ENCODE results near the gene BCAS1. TPM values are rescaled to one million over a fixed set of nuclear protein-coding genes. Genes with fewer than 3 reads are reported as not detected.

Gene BCAS1
- total and polyA plus RNA-seq, 2 experiments from 2014 or later = not detected

DNA sequence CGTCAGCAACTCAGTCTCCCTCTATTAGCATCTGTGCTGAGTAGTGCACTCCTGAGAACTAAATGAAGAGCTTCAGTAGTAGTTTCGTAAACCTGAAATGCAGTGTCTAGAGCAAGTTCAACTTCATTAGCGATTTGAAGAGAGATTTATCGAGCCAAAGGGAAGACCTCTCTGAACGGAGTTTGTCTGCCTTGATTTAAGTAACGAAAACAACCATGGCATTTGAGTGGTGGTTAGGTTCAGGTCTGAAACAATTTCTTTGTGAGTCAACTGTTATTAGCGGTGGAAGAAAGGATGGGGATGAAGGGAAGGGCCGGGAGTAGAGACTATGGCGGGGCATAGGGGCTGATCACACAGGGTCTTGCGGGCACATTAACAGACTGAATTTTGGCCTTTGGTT lies 150.5 kb downstream of the BCAS1 start:
- Histone ChIP-seq H3K27me3 (no peaks in the 10 kb centered on the region), H3K4me3 (no peak overlapping the region), H3K4me1 (ENCODE audit: low read depth) (peaks cover 20% of the 10 kb centered on the region), H3K36me3 (no peaks in the 10 kb centered on the region), H3K27ac (no peak overlapping the region), H3K9me3 (ENCODE audit: low read depth) (no peaks in the 10 kb centered on the region)
- TF ChIP-seq CTCF (IDR thresholded peaks at IDR 0.05; ENCODE audit: low read depth, low read length) = no peak
- no peak for DNase-seq (ENCODE audit: low read depth in 1 of 2, low spot score in 1 of 2)

DNA sequence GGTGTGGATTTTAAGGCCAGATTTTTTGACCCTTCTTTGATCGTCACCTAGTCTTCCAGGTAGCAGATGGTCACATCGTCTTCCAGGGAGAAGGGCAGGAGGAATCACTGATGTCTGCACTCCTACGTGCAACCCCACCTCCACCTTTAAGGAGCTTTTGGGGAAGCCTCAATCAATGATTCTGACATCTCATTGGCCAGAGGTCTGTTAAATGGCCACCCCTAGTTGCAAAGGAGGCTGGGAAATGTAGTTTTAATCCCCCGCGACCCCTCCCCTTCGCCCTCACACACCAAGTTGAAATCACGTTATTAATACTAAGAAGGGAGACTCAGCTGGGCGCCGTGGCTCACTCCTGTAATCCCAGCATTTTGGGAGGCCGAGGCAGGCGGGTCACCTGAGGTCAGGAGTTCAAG lies 151.4 kb downstream of the BCAS1 start:
- H3K27ac ChIP-seq = no peak overlapping the region
- H3K27me3 ChIP-seq = no peaks in the 10 kb centered on the region
- H3K36me3 ChIP-seq = no peaks in the 10 kb centered on the region
- no peaks in the 10 kb centered on the region for H3K9me3 ChIP-seq (ENCODE audit: low read depth)
- peak in 1 of 2 donors; percentile 55 for DNase-seq (ENCODE audit: low read depth in 1 of 2, low spot score in 1 of 2)
- peaks cover 28% of the 10 kb centered on the region for H3K4me1 ChIP-seq (ENCODE audit: low read depth)
- H3K4me3 ChIP-seq = no peak overlapping the region
- TF ChIP-seq CTCF (IDR thresholded peaks at IDR 0.05; ENCODE audit: low read depth, low read length) = no peak

GRCh38 chr20:53918020-53918311 lies 152.4 kb downstream of the BCAS1 start:
- no peak for DNase-seq (ENCODE audit: low read depth in 1 of 2, low spot score in 1 of 2)
- Histone ChIP-seq H3K4me3 (no peak overlapping the region), H3K27me3 (no peaks in the 10 kb centered on the region), H3K27ac (peak overlapping the region; percentile 85), H3K4me1 (ENCODE audit: low read depth) (peaks cover 28% of the 10 kb centered on the region), H3K9me3 (ENCODE audit: low read depth) (no peaks in the 10 kb centered on the region), H3K36me3 (no peaks in the 10 kb centered on the region)
- TF ChIP-seq CTCF (IDR thresholded peaks at IDR 0.05; ENCODE audit: low read depth, low read length) = no peak

DNA sequence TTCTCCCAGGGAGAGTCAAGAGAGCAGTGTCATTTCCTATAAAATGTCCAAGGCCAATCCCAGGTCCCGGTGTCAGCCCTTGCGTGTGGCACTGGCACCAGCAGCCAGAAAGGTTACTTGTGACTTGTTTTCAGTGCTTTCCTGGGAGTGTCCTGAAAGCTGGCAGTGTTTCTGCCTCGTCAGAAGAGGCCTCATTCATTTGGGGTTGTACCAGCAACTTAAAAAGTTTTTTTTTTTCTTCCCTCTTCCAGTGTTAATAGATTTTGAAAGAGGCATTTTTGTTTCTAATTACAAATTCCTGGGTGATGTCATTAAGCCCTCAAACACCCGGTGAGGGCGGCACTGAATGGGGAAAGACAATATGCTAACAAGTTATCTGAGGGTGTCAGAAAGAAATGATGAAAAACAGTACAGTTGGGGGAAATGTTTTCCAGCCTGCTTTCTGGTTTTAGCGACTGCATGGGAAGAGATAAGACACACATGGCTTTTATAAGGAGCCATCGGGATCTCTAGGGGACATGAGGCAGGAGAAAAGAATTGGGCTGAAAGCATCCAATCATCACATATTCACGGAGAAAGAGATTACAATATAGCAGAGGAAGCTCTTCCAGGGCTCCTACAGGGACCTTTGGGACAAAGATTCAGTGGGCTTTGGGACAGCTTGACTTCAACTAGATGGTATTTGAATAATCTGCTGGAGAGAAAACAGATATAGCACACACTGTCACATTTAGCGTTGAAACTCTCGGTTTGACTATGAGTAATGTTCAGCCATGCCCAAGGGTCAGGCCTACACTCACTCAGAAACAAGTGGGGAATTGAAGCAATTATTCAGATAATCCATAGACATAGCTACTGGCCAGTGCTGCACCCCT lies 153.0 kb downstream of the BCAS1 start:
- no peak overlapping the region for H3K4me3 ChIP-seq
- no peak for TF ChIP-seq CTCF (IDR thresholded peaks at IDR 0.05; ENCODE audit: low read depth, low read length)
- peaks cover 28% of the 10 kb centered on the region for H3K4me1 ChIP-seq (ENCODE audit: low read depth)
- H3K36me3 ChIP-seq = no peaks in the 10 kb centered on the region
- H3K27ac ChIP-seq = peak overlapping the region; percentile 85
- H3K27me3 ChIP-seq = no peaks in the 10 kb centered on the region
- DNase-seq (ENCODE audit: low read depth in 1 of 2, low spot score in 1 of 2) = peak in 1 of 2 donors; percentile 94
- H3K9me3 ChIP-seq (ENCODE audit: low read depth) = no peaks in the 10 kb centered on the region

DNA sequence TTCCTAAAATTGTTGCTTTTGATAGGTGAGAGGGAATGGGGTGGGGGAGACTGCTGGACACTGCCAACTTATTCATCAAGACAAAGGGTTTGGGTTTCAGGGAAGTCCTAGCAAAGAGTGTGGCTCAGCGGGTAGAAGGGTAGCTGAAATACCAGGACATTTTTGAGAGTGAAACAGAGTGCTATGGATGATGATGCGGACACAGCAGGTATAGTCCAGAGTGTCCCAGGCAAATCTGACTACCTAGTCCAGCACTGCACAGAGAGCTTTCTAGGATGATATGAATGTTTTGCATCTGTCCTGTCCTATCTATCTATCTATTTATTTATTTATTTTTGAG lies 154.3 kb downstream of the BCAS1 start:
- DNase-seq (ENCODE audit: low read depth in 1 of 2, low spot score in 1 of 2) = no peak
- H3K27me3 ChIP-seq = no peaks in the 10 kb centered on the region
- H3K4me1 ChIP-seq (ENCODE audit: low read depth) = peaks cover 28% of the 10 kb centered on the region
- H3K36me3 ChIP-seq = no peaks in the 10 kb centered on the region
- no peaks in the 10 kb centered on the region for H3K9me3 ChIP-seq (ENCODE audit: low read depth)
- H3K4me3 ChIP-seq = no peak overlapping the region
- H3K27ac ChIP-seq = no peak overlapping the region
- TF ChIP-seq CTCF (IDR thresholded peaks at IDR 0.05; ENCODE audit: low read depth, low read length) = no peak

Measured in cardiac muscle cell (in vitro differentiated cells and primary cell).